Neural cell (in vitro differentiated cells): ENCODE data around the gene AQP2.

ENCODE experiments used
- EP300 ChIP-seq: fragments of 450-650 bp; conservative IDR thresholded peaks from 2 replicates; pipeline ENCODE4 v1.6.1; 2014; ENCODE audit warnings: antibody characterized with exemption, mild to moderate bottlenecking, moderate library complexity; ENCODE audit not compliant: poor library complexity, severe bottlenecking
- RAD21 ChIP-seq: fragments of 450-650 bp; conservative IDR thresholded peaks from 2 replicates; pipeline ENCODE4 v1.6.1; 2014; ENCODE audit warnings: antibody characterized with exemption, mild to moderate bottlenecking, moderate library complexity

- TF ChIP-seq RAD21, result no peak
- no peak for TF ChIP-seq EP300
These were observed 22.9 kb downstream of the AQP2 start for GRCh38 chr12:49973361-49973830.
